BJ (cell line): ENCODE measurements around the gene SLC22A15. TPM values are rescaled to one million over a fixed set of nuclear protein-coding genes. Genes with fewer than 3 reads are reported as not detected.

ENCODE experiments used
- CTCF ChIA-PET: fragments of 350-600 bp; formaldehyde crosslinking; extraction: SDS; loops from one replicate; lab custom pipeline; 2021; ENCODE audit warnings: antibody characterized with exemption, inconsistent platforms; lab: Yijun Ruan, JAX
- POLR2A ChIA-PET: fragments of 300-600 bp; sonication (Branson Sonifier 250); formaldehyde crosslinking; extraction: SDS; loops from one replicate; lab custom pipeline; 2021; ENCODE audit warnings: antibody characterized with exemption; lab: Charles Lee
- DNase-seq: peaks from one replicate; pipeline ENCODE4 v3.0.0-alpha.2; 2011; ENCODE audit warnings: low read depth
- H3K27me3 ChIP-seq: 2 replicates; pipeline ENCODE4 v1.6.0; 2011; ENCODE audit warnings: low read length; ENCODE audit not compliant: control insufficient read depth, insufficient read depth
- H3K36me3 ChIP-seq: 2 replicates; pipeline ENCODE4 v1.5.1; 2011; ENCODE audit warnings: low read length; ENCODE audit not compliant: control insufficient read depth, insufficient read depth
- H3K4me3 ChIP-seq: 2 replicates; pipeline ENCODE4 v1.5.1; 2011; ENCODE audit warnings: low read depth, mild to moderate bottlenecking, control low read depth, low read length
- CTCF ChIP-seq: IDR thresholded peaks from 2 replicates; pipeline ENCODE4 v1.5.1; 2011; ENCODE audit warnings: low read depth, mild to moderate bottlenecking, control low read depth, inconsistent platforms, low read length, moderate library complexity; ENCODE audit not compliant: insufficient read depth
- polyA plus RNA-seq: library from polyadenylated mRNA; depleted of rRNA; stranded (reverse); fragments of >200 nt; gene quantifications from 2 replicates; pipeline ENCODE4 v1.2.3, GENCODE V29; 2011

The SLC22A15 gene
- polyA plus RNA-seq, 1 experiment: 6.4 TPM

GRCh38 chr1:115946116-115946515, 30.2 kb upstream of the SLC22A15 start:
- Histone ChIP-seq H3K36me3 (no peaks in the 10 kb centered on the region), H3K27me3 (no peaks in the 10 kb centered on the region), H3K4me3 (no peak overlapping the region)
- no peak for DNase-seq
- CTCF ChIA-PET: interaction anchor here (0.7 to 1.8 kb wide), 2 partner anchors 11 to 115 kb away, joined by 3 to 4 read pairs; no protein-coding TSS in a partner anchor
- POLR2A ChIA-PET: no interaction called here
- no peak for TF ChIP-seq CTCF

- no peak for TF ChIP-seq CTCF
- DNase-seq: no peak
- CTCF ChIA-PET: no interaction called here
Measured at GRCh38 chr1:115949156-115949555, 27.2 kb upstream of the SLC22A15 start.

GRCh38 chr1:115951560-115951959, 24.8 kb upstream of the SLC22A15 start:
- ChIA-PET CTCF (no interaction called here), POLR2A (no interaction called here)
- DNase-seq: no peak
- H3K27me3 ChIP-seq: peaks cover 1% of the 10 kb centered on the region; the same call in 1 of the 2 replicates
- no peak for TF ChIP-seq CTCF
- no peak overlapping the region for H3K4me3 ChIP-seq
- H3K36me3 ChIP-seq: no peaks in the 10 kb centered on the region

More at GRCh38 chr1:115949156-115949555, 27.2 kb upstream of the SLC22A15 start:
- Histone ChIP-seq H3K27me3 (no peaks in the 10 kb centered on the region), H3K4me3 (no peak overlapping the region), H3K36me3 (no peaks in the 10 kb centered on the region)
- POLR2A ChIA-PET: no interaction called here

- TF ChIP-seq CTCF: no peak
- CTCF ChIA-PET: no interaction called here
Measured at GRCh38 chr1:115952547-115952946, 23.8 kb upstream of the SLC22A15 start.

GRCh38 chr1:115953180-115953579, 23.1 kb upstream of the SLC22A15 start:
- TF ChIP-seq CTCF: no peak
- no peaks in the 10 kb centered on the region for H3K36me3 ChIP-seq
- ChIA-PET POLR2A (no interaction called here), CTCF (no interaction called here)
- H3K27me3 ChIP-seq: peaks cover 1% of the 10 kb centered on the region; the same call in 1 of the 2 replicates
- no peak overlapping the region for H3K4me3 ChIP-seq
- no peak for DNase-seq

More at GRCh38 chr1:115952547-115952946, 23.8 kb upstream of the SLC22A15 start:
- DNase-seq: no peak
- POLR2A ChIA-PET: no interaction called here
- Histone ChIP-seq H3K36me3 (no peaks in the 10 kb centered on the region), H3K27me3 (peaks cover 1% of the 10 kb centered on the region; the same call in 1 of the 2 replicates), H3K4me3 (no peak overlapping the region)
